Ovary (tissue), 3 donors: ENCODE measurements around the gene OR4C46.

Experiments used
- CTCF ChIP-seq, 3 donors: fragments of 450-650 bp in 2 of 3; fragments of 200-600 bp in 1 of 3; IDR thresholded peaks; one replicate each; pipeline versions ENCODE4 v1.5.1 to v1.8.0; 2016 to 2022; ENCODE audit warnings: antibody characterized with exemption in 3 of 3, mild to moderate bottlenecking in 1 of 3
- POLR2A ChIP-seq: fragments of 450-650 bp; IDR thresholded peaks from one replicate; pipeline ENCODE4 v1.6.1; 2017; ENCODE audit warnings: antibody characterized with exemption, mild to moderate bottlenecking, moderate library complexity
- donor health status: DM: no; HTN: no; CAD: no.

- TF ChIP-seq CTCF (IDR thresholded peaks at IDR 0.05) (no peak), POLR2A (no peak)
These were observed at the start of gene OR4C46 for GRCh38 chr11:54603898-54604297.
